Measurements from ENCODE around the gene DLL1. TPM values are rescaled to one million over a fixed set of nuclear protein-coding genes. Genes with fewer than 3 reads are reported as not detected.

Gene DLL1
- total RNA-seq, 1 experiment from 2014 or later, result 0.84 TPM

- H3K27ac ChIP-seq (ENCODE audit: low read length), result no peak overlapping the region
- BruUV-seq (replicated peaks), result no TSS peak
- intact Hi-C loops (cut with micrococcal nuclease), result loop anchor here (2.0 to 5.0 kb wide), 3 partner anchors 113 to 499 kb away; no protein-coding TSS in a partner anchor
- no peaks in the 10 kb centered on the region for H3K9me3 ChIP-seq (ENCODE audit: low read length)
- peak overlapping the region; percentile 61 for H3K4me3 ChIP-seq (ENCODE audit: low read length)
- DNase-seq, result peak; percentile 27
- peak overlapping the region; percentile 78 for H3K4me2 ChIP-seq (ENCODE audit: low read length)
- CTCF ChIA-PET, result interaction anchor here (0.9 to 2.1 kb wide), 2 partner anchors 25 to 460 kb away, joined by 3 to 12 read pairs; no protein-coding TSS in a partner anchor
- no peaks in the 10 kb centered on the region for H3K36me3 ChIP-seq (ENCODE audit: low read depth, low read length)
- peak overlapping the region; percentile 68 for H2AFZ ChIP-seq (ENCODE audit: low read length)
- H3K9ac ChIP-seq (ENCODE audit: low read length), result no peak overlapping the region
- no peak for TF ChIP-seq EZH2phosphoT487 (IDR thresholded peaks at IDR 0.05; ENCODE audit: borderline replicate concordance, low read length)
- TF ChIP-seq CTCF (conservative IDR thresholded peaks at IDR 0.05; ENCODE audit: low read depth, low read length), result no peak
- no peak for TF ChIP-seq EZH2 (IDR thresholded peaks at IDR 0.05; ENCODE audit: low read length, unreplicated experiment)
- POLR2A ChIA-PET (ENCODE audit: unreplicated experiment), result no interaction called here
- H3K27me3 ChIP-seq (ENCODE audit: low read length), result peaks cover 50% of the 10 kb centered on the region
- peaks cover 10% of the 10 kb centered on the region for H3K4me1 ChIP-seq (ENCODE audit: insufficient read depth, low read length)
- no peaks in the 10 kb centered on the region for H4K20me1 ChIP-seq (ENCODE audit: low read length)
- H3F3A ChIP-seq (ENCODE audit: low read length, unreplicated experiment), result no peaks in the 10 kb centered on the region
- no peaks in the 10 kb centered on the region for H3K9me2 ChIP-seq (replicated peaks; ENCODE audit: low read length)
- peak; percentile 33 for ATAC-seq
- H3K79me2 ChIP-seq (ENCODE audit: low read length), result no peaks in the 10 kb centered on the region
Observed at GRCh38 chr6:170291271-170292110, 613 bp upstream of the DLL1 start.

- no peaks in the 10 kb centered on the region for H3K79me2 ChIP-seq (ENCODE audit: low read length)
- H3K4me1 ChIP-seq (ENCODE audit: insufficient read depth, low read length), result peaks cover 7% of the 10 kb centered on the region
- no peaks in the 10 kb centered on the region for H4K20me1 ChIP-seq (ENCODE audit: low read length)
- peak overlapping the region; percentile 61 for H2AFZ ChIP-seq (ENCODE audit: low read length)
- intact Hi-C loops (cut with micrococcal nuclease), result loop anchor here (5.0 kb wide), 1 partner anchor 498 kb away; no protein-coding TSS in a partner anchor
- peak overlapping the region; percentile 90 for H3K4me2 ChIP-seq (ENCODE audit: low read length)
- no peak for TF ChIP-seq CTCF (conservative IDR thresholded peaks at IDR 0.05; ENCODE audit: low read depth, low read length)
- no peak for TF ChIP-seq EZH2 (IDR thresholded peaks at IDR 0.05; ENCODE audit: low read length, unreplicated experiment)
- no peak for TF ChIP-seq EZH2phosphoT487 (IDR thresholded peaks at IDR 0.05; ENCODE audit: borderline replicate concordance, low read length)
- no peaks in the 10 kb centered on the region for H3F3A ChIP-seq (ENCODE audit: low read length, unreplicated experiment)
- no TSS peak for BruUV-seq (replicated peaks)
- H3K27ac ChIP-seq (ENCODE audit: low read length), result no peak overlapping the region
- ChIA-PET CTCF (no interaction called here), POLR2A (ENCODE audit: unreplicated experiment) (no interaction called here)
- H3K27me3 ChIP-seq (ENCODE audit: low read length), result peaks cover 46% of the 10 kb centered on the region
- no peaks in the 10 kb centered on the region for H3K36me3 ChIP-seq (ENCODE audit: low read depth, low read length)
- no peaks in the 10 kb centered on the region for H3K9me2 ChIP-seq (replicated peaks; ENCODE audit: low read length)
- no peak overlapping the region for H3K9ac ChIP-seq (ENCODE audit: low read length)
- DNase-seq, result no peak
- peak overlapping the region; percentile 75 for H3K4me3 ChIP-seq (ENCODE audit: low read length)
- no peaks in the 10 kb centered on the region for H3K9me3 ChIP-seq (ENCODE audit: low read length)
- no peak for ATAC-seq
Observed at GRCh38 chr6:170289951-170290295, 955 bp downstream of the DLL1 start.
